ENCODE results near the gene TPSB2. TPM values are rescaled to one million over a fixed set of nuclear protein-coding genes. Genes with fewer than 3 reads are reported as not detected.

Gene TPSB2
- total RNA-seq, 1 experiment from 2014 or later: 16.7 TPM

DNA sequence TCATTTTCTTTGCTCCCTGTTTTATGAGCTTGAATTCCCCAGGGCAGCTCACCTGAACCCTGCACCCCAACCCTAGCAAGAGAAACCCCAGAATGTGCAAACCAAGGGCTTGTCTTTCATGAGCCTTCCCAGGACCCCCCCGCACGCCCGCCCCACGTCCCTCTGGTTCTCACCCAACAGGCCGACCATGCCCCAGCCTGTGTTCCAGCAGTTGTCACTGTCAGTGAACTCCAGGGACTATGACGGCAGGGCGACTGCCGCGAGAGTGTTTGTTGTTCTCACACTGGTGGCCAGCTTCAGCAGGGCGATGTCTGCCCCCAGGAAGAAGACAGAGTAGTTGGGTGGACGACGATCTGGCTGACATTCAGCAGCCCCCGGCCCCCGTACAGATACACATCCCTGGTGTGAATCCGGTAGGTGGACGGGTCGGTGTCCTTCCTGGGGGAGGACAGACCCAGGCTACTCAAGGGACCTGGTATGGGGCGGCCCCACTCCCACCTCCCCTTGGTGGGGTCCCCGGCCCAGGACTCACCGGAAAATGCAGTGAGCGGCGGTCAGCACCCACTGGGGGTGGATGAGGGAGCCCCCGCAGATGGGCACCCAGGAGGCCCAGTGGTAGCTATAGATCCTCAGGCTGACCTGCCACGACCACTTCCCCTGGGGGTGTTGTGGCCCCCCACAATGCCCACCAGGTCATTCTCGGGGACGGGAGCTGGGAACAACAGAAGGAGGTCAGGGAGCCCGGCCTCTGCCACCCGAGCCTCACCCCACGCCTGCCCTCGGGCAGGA is 46.0 kb upstream of the TPSB2 start:
- Histone ChIP-seq H3K27ac (ENCODE audit: low read depth, low read length, poor library complexity, severe bottlenecking) (no peak overlapping the region), H3K9me3 (ENCODE audit: low read depth, low read length, poor library complexity, severe bottlenecking) (no peaks in the 10 kb centered on the region), H3K4me1 (ENCODE audit: insufficient read depth, low read length, poor library complexity, severe bottlenecking) (peaks cover 26% of the 10 kb centered on the region), H3K36me3 (ENCODE audit: insufficient read depth, low read length, poor library complexity, severe bottlenecking) (no peaks in the 10 kb centered on the region), H3K27me3 (replicated peaks; ENCODE audit: insufficient read depth, low read depth, low read length, poor library complexity) (no peaks in the 10 kb centered on the region), H3K4me3 (ENCODE audit: low read depth, low read length, poor library complexity, severe bottlenecking) (no peak overlapping the region)
- ChIA-PET POLR2A (ENCODE audit: low non-redundant PET) (no interaction called here), CTCF (no interaction called here)
- no peak for DNase-seq (ENCODE audit: low spot score)
- no TSS peak for BruUV-seq (replicated peaks)
- intact Hi-C loops (cut with micrococcal nuclease; ENCODE audit: unreplicated experiment): no loop called here
- TF ChIP-seq, protein P1, sequence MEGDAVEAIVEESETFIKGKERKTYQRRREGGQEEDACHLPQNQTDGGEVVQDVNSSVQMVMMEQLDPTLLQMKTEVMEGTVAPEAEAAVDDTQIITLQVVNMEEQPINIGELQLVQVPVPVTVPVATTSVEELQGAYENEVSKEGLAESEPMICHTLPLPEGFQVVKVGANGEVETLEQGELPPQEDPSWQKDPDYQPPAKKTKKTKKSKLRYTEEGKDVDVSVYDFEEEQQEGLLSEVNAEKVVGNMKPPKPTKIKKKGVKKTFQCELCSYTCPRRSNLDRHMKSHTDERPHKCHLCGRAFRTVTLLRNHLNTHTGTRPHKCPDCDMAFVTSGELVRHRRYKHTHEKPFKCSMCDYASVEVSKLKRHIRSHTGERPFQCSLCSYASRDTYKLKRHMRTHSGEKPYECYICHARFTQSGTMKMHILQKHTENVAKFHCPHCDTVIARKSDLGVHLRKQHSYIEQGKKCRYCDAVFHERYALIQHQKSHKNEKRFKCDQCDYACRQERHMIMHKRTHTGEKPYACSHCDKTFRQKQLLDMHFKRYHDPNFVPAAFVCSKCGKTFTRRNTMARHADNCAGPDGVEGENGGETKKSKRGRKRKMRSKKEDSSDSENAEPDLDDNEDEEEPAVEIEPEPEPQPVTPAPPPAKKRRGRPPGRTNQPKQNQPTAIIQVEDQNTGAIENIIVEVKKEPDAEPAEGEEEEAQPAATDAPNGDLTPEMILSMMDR (conservative IDR thresholded peaks at IDR 0.05; ENCODE audit: low read depth, low read length): no peak
- no peak for TF ChIP-seq EZH2 (IDR thresholded peaks at IDR 0.05; ENCODE audit: borderline replicate concordance, low read depth, low read length, poor library complexity, severe bottlenecking)

DNA sequence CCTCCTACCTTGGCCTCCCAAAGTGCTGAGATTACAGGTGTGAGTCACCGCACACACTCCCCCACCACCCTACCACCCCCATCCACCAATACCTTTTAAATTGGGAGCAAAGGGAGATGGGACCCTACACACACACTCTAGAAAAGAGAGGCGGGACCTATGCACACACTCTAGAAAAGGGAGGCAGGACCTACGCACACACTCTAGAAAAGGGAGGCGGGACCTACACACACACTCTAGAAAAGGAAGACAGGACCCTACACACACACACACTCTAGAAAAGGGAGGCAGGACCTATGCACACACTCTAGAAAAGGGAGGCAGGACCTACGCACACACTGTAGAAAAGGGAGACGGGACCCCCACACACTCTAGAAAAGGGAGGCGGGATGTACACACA is 44.8 kb upstream of the TPSB2 start:
- BruUV-seq (replicated peaks): no TSS peak
- intact Hi-C loops (cut with micrococcal nuclease; ENCODE audit: unreplicated experiment): no loop called here

DNA sequence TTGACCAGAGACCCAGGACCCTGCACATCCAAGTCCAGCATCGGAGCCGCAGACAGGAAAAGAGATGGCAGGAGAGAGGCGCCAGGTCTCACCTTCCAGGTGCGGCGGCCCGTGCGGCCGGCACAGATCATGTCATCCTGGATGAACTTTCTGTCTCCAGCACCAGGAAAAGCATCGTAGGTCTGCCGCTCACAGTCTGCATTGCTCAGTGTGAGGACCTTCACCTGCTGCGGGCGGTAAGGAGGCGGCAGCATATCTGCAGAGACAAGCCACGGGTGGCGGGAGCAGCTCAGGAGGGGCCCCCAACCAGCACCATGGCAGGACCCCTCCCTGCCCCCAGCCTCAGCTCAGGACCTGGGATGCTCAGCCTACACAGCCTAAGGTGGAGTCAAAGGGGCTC is 43.8 kb upstream of the TPSB2 start:
- Histone ChIP-seq H3K9me3 (ENCODE audit: low read depth, low read length, poor library complexity, severe bottlenecking) (no peaks in the 10 kb centered on the region), H3K4me3 (ENCODE audit: low read depth, low read length, poor library complexity, severe bottlenecking) (no peak overlapping the region), H3K27ac (ENCODE audit: low read depth, low read length, poor library complexity, severe bottlenecking) (no peak overlapping the region), H3K4me1 (ENCODE audit: insufficient read depth, low read length, poor library complexity, severe bottlenecking) (peaks cover 25% of the 10 kb centered on the region), H3K27me3 (replicated peaks; ENCODE audit: insufficient read depth, low read depth, low read length, poor library complexity) (no peaks in the 10 kb centered on the region), H3K36me3 (ENCODE audit: insufficient read depth, low read length, poor library complexity, severe bottlenecking) (no peaks in the 10 kb centered on the region)
- ChIA-PET POLR2A (ENCODE audit: low non-redundant PET) (no interaction called here), CTCF (no interaction called here)
- no peak for DNase-seq (ENCODE audit: low spot score)
- intact Hi-C loops (cut with micrococcal nuclease; ENCODE audit: unreplicated experiment): no loop called here
- no TSS peak for BruUV-seq (replicated peaks)
- no peak for TF ChIP-seq EZH2 (IDR thresholded peaks at IDR 0.05; ENCODE audit: borderline replicate concordance, low read depth, low read length, poor library complexity, severe bottlenecking)
- TF ChIP-seq, protein P1 (conservative IDR thresholded peaks at IDR 0.05; ENCODE audit: low read depth, low read length): no peak

More for the DNA sequence above, 44.8 kb upstream of the TPSB2 start:
- DNase-seq (ENCODE audit: low spot score): no peak
- Histone ChIP-seq H3K4me1 (ENCODE audit: insufficient read depth, low read length, poor library complexity, severe bottlenecking) (peaks cover 28% of the 10 kb centered on the region), H3K9me3 (ENCODE audit: low read depth, low read length, poor library complexity, severe bottlenecking) (no peaks in the 10 kb centered on the region), H3K4me3 (ENCODE audit: low read depth, low read length, poor library complexity, severe bottlenecking) (no peak overlapping the region), H3K27me3 (replicated peaks; ENCODE audit: insufficient read depth, low read depth, low read length, poor library complexity) (no peaks in the 10 kb centered on the region), H3K36me3 (ENCODE audit: insufficient read depth, low read length, poor library complexity, severe bottlenecking) (no peaks in the 10 kb centered on the region), H3K27ac (ENCODE audit: low read depth, low read length, poor library complexity, severe bottlenecking) (no peak overlapping the region)
- ChIA-PET POLR2A (ENCODE audit: low non-redundant PET) (no interaction called here), CTCF (no interaction called here)
- TF ChIP-seq, protein P1 (conservative IDR thresholded peaks at IDR 0.05; ENCODE audit: low read depth, low read length): no peak
- no peak for TF ChIP-seq EZH2 (IDR thresholded peaks at IDR 0.05; ENCODE audit: borderline replicate concordance, low read depth, low read length, poor library complexity, severe bottlenecking)

Data from A673 (cell line).